Left ventricle myocardium inferior (tissue), 1 donor: ENCODE measurements around the gene EEF1AKMT1. TPM values are rescaled to one million over a fixed set of nuclear protein-coding genes. Genes with fewer than 3 reads are reported as not detected.

Source experiments
- DNase-seq: peaks from one replicate; pipeline ENCODE4 v3.0.0-alpha.2; 2020
- H3K27ac ChIP-seq: fragments of 200-600 bp; replicated peaks from 2 replicates; pipeline ENCODE4 v1.8.0; 2021
- H3K27me3 ChIP-seq: fragments of 200-600 bp; 2 replicates; pipeline ENCODE4 v1.8.0; 2021; ENCODE audit warnings: low read depth
- H3K36me3 ChIP-seq: fragments of 200-600 bp; 2 replicates; pipeline ENCODE4 v1.8.0; 2021
- H3K4me1 ChIP-seq: fragments of 200-600 bp; 2 replicates; pipeline ENCODE4 v1.8.0; 2021
- H3K4me3 ChIP-seq: fragments of 200-600 bp; 2 replicates; pipeline ENCODE4 v1.8.0; 2021; ENCODE audit warnings: mild to moderate bottlenecking, moderate library complexity
- H3K9me3 ChIP-seq: fragments of 200-600 bp; replicated peaks from 2 replicates; pipeline ENCODE4 v1.8.0; 2021
- intact Hi-C: fragments of 100-400 bp; cut with micrococcal nuclease; formaldehyde crosslinking; loops from one replicate; pipeline ENCODE4 v1.11.0; 2022
- total RNA-seq: library from RNA; stranded (reverse); fragmentation: NEBNext Ultra II Directional; extraction: Animal tissue kit (Norgen Biotek cat#: 25700); gene quantifications from one replicate; pipeline ENCODE4 v1.2.1, GENCODE V29; 2021
- TF ChIP-seq, protein P1 (sequence below): fragments of 200-600 bp; IDR thresholded peaks from 2 replicates; pipeline ENCODE4 v1.8.0; 2021; ENCODE audit warnings: antibody characterized with exemption, mild to moderate bottlenecking, borderline replicate concordance
- donor health status: DM: no; HTN: yes; CAD: no; lungs with severe emphysema.

EEF1AKMT1 gene
- total RNA-seq, 1 donor from 2014 or later, result 10.1 TPM

DNA sequence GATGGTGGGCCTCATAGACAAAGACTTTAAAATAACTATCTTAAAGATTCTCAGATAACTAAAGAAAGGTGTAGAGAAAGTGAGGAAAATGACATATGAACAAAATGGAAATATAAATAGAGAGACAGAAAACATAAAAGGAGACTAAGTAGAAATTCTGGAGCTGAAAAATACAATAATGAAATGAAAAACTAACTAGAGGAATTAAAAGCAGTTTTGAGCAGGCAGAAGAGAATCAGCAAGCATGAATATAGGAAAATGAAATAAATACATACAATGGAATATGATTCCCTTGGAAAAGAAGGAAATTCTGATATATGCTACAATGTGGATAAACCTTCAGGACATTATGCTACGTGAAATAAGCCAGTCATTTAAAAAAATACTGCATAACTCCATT lies 3.9 kb downstream of the EEF1AKMT1 start:
- Histone ChIP-seq H3K27me3 (no peaks in the 10 kb centered on the region), H3K27ac (no peak overlapping the region), H3K4me1 (peaks cover 21% of the 10 kb centered on the region), H3K36me3 (peaks cover 29% of the 10 kb centered on the region), H3K4me3 (no peak overlapping the region), H3K9me3 (peaks cover 34% of the 10 kb centered on the region)
- no peak for DNase-seq
- TF ChIP-seq, protein P1, sequence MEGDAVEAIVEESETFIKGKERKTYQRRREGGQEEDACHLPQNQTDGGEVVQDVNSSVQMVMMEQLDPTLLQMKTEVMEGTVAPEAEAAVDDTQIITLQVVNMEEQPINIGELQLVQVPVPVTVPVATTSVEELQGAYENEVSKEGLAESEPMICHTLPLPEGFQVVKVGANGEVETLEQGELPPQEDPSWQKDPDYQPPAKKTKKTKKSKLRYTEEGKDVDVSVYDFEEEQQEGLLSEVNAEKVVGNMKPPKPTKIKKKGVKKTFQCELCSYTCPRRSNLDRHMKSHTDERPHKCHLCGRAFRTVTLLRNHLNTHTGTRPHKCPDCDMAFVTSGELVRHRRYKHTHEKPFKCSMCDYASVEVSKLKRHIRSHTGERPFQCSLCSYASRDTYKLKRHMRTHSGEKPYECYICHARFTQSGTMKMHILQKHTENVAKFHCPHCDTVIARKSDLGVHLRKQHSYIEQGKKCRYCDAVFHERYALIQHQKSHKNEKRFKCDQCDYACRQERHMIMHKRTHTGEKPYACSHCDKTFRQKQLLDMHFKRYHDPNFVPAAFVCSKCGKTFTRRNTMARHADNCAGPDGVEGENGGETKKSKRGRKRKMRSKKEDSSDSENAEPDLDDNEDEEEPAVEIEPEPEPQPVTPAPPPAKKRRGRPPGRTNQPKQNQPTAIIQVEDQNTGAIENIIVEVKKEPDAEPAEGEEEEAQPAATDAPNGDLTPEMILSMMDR, result no peak
- intact Hi-C loops, result no loop called here

DNA sequence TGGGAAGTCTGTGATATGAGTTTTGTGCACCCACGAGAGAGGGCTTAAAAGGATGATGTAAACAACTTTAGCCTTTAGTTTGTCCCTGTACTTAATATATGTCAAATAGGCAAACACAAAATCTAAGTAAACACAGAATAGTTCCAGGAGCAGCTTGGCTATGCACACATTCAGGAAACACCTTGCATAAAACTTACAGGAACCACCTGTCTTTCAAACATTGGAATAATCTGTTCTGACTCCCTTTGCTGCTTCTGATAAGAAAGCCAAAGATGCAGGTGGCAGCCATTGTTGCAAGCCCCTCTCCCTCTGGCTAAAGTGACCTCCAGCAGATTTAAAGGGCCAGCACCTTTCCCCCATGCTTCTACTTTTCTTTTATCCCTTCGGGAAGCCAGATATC lies 4.7 kb downstream of the EEF1AKMT1 start:
- TF ChIP-seq, protein P1, result no peak
- H3K4me1 ChIP-seq, result peaks cover 18% of the 10 kb centered on the region
- intact Hi-C loops, result no loop called here
- H3K27ac ChIP-seq, result no peak overlapping the region
- peaks cover 34% of the 10 kb centered on the region for H3K9me3 ChIP-seq
- peaks cover 29% of the 10 kb centered on the region for H3K36me3 ChIP-seq
- no peak overlapping the region for H3K4me3 ChIP-seq
- no peak for DNase-seq
- no peaks in the 10 kb centered on the region for H3K27me3 ChIP-seq

DNA sequence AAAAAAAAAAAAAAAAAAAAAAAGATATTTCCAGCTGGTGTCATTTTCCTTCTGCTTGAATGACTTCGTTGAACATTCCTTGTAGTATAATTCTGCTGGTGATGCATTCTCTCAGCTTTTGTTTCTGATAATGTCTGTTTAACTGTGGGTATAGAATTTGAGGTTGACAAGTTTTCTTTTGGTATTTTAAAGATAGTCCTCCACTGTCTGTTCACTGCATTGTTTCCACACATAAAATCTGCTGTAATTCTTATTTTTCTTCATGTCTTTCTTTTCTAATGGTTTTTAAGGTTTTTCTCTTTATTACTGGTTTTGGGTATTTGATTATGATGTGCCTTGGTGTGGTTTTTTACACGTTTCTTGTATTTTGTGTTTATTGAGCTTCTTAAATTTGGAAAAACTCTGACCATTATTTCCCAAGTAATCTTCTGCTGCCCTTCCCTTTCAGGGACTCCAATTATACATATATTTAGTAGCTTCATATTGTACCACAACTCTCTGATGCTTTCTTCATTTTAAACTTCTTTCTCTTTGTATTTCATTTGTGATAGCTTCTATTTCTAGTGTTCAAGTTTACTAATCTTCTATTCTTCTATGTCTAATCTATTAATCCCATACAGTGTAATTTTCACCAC lies 6.3 kb downstream of the EEF1AKMT1 start:
- DNase-seq, result no peak
- Histone ChIP-seq H3K9me3 (peaks cover 34% of the 10 kb centered on the region), H3K27me3 (no peaks in the 10 kb centered on the region), H3K4me3 (no peak overlapping the region), H3K27ac (no peak overlapping the region), H3K36me3 (peaks cover 29% of the 10 kb centered on the region), H3K4me1 (peaks cover 3% of the 10 kb centered on the region)
- intact Hi-C loops, result no loop called here
- TF ChIP-seq, protein P1, result no peak

DNA sequence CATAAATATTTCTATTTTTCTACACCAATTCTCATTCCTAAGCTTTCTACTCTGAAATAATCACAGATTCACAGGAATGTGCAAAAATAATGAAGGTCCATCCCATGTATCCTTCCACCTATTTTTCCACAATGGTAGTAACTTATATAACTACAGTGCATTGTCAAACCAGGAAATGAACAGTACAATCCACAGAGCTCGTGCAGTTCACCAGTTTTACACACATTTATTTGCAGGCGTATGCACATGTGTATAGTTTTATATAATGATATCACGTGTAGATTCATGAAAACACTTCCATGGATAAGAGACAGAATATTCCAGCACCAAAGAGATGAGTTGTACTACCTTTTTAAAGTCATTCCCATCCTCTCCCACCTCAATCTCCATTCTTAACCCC lies 12.9 kb downstream of the EEF1AKMT1 start:
- Histone ChIP-seq H3K4me1 (no peaks in the 10 kb centered on the region), H3K27ac (no peak overlapping the region), H3K27me3 (no peaks in the 10 kb centered on the region), H3K4me3 (no peak overlapping the region), H3K36me3 (peaks cover 13% of the 10 kb centered on the region), H3K9me3 (peaks cover 19% of the 10 kb centered on the region)
- TF ChIP-seq, protein P1, result no peak
- DNase-seq, result no peak
- intact Hi-C loops, result no loop called here

DNA sequence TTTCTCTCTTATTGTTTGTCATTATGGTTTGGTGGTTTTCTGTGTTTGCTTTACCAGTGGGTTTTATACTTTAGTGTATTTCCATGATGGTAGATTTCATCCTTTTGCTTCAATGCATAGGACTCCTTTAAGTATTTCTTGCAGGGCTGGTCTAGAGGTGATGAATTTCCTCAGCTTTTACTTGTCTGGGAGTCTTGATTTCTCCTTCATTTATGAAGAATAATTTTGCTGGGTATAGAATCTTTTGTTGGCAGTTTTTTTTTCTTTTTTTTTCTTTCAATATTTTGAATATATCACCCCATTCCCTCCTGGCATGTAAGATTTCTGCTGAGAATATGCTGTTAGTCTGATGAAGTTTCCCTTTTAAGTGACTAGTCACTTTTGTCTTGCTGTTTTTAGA lies 19.8 kb downstream of the EEF1AKMT1 start:
- TF ChIP-seq, protein P1, result no peak
- intact Hi-C loops, result no loop called here
- no peaks in the 10 kb centered on the region for H3K4me1 ChIP-seq
- peaks cover 34% of the 10 kb centered on the region for H3K9me3 ChIP-seq
- no peak overlapping the region for H3K4me3 ChIP-seq
- no peak overlapping the region for H3K27ac ChIP-seq
- no peaks in the 10 kb centered on the region for H3K27me3 ChIP-seq
- peaks cover 36% of the 10 kb centered on the region for H3K36me3 ChIP-seq
- DNase-seq, result no peak
